H1 (cell line): ENCODE results near the gene SLIT3. TPM values are rescaled to one million over a fixed set of nuclear protein-coding genes. Genes with fewer than 3 reads are reported as not detected.

Experiments used
- EZH2 ChIP-seq: fragments of 200-600 bp; sonication (generic); IDR thresholded peaks from 2 replicates; pipeline ENCODE4 v1.7.1; 2012; ENCODE audit warnings: low read depth, mild to moderate bottlenecking, moderate library complexity, low read length, inconsistent platforms; ENCODE audit not compliant: severe bottlenecking
- HDAC6 ChIP-seq: IDR thresholded peaks from one replicate; pipeline ENCODE4 v1.7.1; 2012; ENCODE audit warnings: low read depth, mild to moderate bottlenecking, inconsistent platforms, low read length, moderate library complexity
- KDM1A ChIP-seq: fragments of 200-600, 300-600 bp; sonication (generic); IDR thresholded peaks from 2 replicates; pipeline ENCODE4 v1.7.1; 2016; ENCODE audit warnings: mild to moderate bottlenecking, low read length, borderline replicate concordance
- KDM4A ChIP-seq: IDR thresholded peaks from one replicate; pipeline ENCODE4 v1.7.1; 2012; ENCODE audit warnings: low read depth, mild to moderate bottlenecking, moderate library complexity, low read length, inconsistent platforms; ENCODE audit not compliant: severe bottlenecking
- NRF1 ChIP-seq: IDR thresholded peaks from 2 replicates; pipeline ENCODE4 v1.6.1; 2011; ENCODE audit warnings: mild to moderate bottlenecking, low read depth, low read length, improper control_type of control experiment
- RNF2 ChIP-seq: fragments of 200-900, 300-1000 bp; sonication (generic); IDR thresholded peaks from 2 replicates; pipeline ENCODE4 v1.7.1; 2016; ENCODE audit warnings: borderline replicate concordance, low read depth, mild to moderate bottlenecking, antibody characterized with exemption, low read length; ENCODE audit not compliant: poor library complexity, severe bottlenecking; ENCODE audit errors: missing control alignments
- polyA plus RNA-seq, 7 experiments: library from polyadenylated mRNA; depleted of rRNA in 3 of 7; stranded (reverse) in 5 of 7; unstranded in 2 of 7; fragments of >200 nt in 5 of 7; fragments of 200-250 nt in 2 of 7; gene quantifications; 1 replicate in 5 of 7; 2 replicates in 1 of 7; 4 replicates in 1 of 7; pipeline versions ENCODE4 v1.2.1 to v1.2.3, GENCODE V29; 2011 to 2013; ENCODE audit warnings: missing spikeins in 2 of 7, mixed read lengths in 2 of 7
- total RNA-seq: library from RNA; stranded (reverse); fragmentation: NEBNext Ultra II Directional; extraction: Animal tissue kit (Norgen Biotek cat#: 25700); gene quantifications from 2 replicates; pipeline ENCODE4 v1.2.1, GENCODE V29; 2021

SLIT3 gene
- total and polyA plus RNA-seq, 2 of the 8 experiments (the other 6 are each of a cell fraction or from before 2014, with no cell fraction given), result 1.1 to 1.2 TPM

DNA sequence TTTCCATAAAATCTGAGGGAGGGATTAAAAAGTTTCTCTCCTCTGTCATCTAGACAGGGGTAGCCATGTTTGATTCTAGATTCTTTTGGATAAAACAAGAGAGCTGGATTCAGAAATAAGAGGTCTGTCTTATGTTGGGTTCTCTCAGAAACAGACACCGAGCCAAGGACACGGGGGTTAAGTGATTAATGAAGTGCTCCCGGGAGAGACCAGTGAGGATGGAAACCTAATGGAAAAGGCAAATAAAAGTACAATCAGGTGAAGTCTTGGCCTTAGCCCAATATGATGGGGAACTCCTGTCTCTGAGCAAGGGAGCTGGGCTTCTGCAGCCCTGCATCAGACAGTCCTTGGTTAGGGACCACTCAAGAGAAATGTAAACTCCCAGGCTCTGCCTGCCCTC is 413.0 kb downstream of the SLIT3 start (continued):
- TF ChIP-seq EZH2, result no peak
- no peak for TF ChIP-seq HDAC6
- TF ChIP-seq KDM4A, result no peak
- TF ChIP-seq RNF2, result no peak
- TF ChIP-seq NRF1, result no peak
- no peak for TF ChIP-seq KDM1A
